Activated CD8-positive, alpha-beta memory T cell treated with anti-CD3 and anti-CD28 coated beads, Interleukin-2, amount 50 U/mL, for 1 hour (primary cell): ENCODE measurements around the gene P2RY12.

Experiments used
- DNase-seq: peaks from one replicate; pipeline ENCODE4 v3.0.0-alpha.2; 2020; ENCODE audit errors: extremely low read depth

The P2RY12 gene

DNA sequence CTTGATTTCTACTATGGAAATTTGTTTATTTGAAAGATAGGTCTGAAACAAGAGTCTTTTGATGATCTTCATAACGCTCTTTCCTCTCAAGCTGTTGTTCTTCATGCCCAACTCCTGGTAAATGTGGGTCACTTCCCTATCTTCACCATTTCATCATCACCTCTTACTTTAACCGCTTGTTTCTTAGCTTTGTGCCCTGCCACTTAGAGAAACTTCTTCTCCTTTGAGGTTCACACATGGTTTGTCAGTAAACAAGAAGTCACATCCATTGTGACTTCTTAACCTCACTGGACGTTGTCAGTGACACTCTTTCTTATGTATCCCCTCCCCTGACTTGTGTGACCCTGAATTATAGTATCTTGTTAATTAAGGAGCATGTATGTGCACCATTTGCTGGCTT, 38.3 kb downstream of the P2RY12 start:
- no peak for DNase-seq

GRCh38 chr3:151345859-151346258, 38.7 kb downstream of the P2RY12 start:
- DNase-seq: no peak

GRCh38 chr3:151331696-151332095, 52.9 kb downstream of the P2RY12 start:
- DNase-seq: no peak

DNA sequence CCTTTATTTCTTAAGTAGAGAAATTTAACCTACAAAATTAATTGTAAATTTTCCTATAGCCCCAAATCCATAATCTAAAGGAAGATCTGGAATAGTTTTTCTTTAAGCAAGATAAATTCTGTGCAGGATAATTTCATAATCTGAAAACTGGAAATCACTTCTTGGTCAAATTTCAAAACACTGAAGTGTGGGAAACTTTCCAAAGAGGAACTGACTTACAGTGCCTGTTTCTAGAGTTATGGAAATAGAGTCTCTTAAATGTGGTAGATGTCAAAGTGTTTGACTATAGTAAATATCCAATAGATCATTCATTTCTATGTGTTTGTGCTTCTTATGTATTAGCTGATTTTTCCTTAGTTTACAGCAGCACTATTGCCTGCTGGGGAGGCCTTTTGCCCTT, 53.7 kb downstream of the P2RY12 start:
- DNase-seq: no peak

DNA sequence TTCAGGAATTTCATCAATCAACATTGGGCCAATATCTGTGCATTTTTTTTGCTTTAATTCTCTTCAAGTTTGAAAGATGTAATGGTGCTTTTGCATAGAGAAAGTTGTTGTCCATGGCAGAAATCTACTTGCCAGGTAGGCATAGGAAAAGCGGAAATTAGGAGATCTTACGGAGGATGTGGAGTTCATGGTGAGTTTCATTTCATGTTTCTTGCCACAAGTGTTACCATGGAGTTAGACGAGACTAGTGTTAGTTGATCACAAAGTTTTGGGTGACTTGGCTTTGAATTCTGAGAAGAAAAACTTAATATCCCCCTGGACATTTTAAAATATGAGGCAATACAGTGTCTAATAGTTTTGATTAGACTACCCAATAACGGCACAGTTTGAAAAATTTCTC, 54.2 kb downstream of the P2RY12 start:
- DNase-seq: no peak

DNA sequence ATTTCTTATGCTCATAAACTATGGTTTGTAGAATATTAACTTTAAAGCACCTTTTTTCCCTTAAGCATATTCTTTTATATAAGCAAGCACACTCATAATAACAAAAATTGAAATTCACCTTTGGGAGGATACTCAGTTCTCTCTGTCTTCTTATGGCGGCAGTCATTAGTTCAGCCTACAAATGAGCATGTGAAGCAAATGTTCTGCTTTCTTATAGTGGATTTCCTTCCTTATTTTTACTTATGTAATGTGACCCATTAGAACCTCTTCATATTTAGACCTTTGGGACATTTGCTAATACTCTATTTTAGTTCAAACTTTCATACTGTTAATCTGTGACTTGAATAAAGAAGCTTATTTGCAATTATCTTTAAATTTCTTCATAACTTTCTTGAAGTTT, 55.2 kb downstream of the P2RY12 start, which contains the start of gene P2RY13:
P2RY13 (minus strand) TSS at position 187 of the 400 bp plus-strand sequence; CDS start at position 166, 21 bp downstream.
- no peak for DNase-seq

GRCh38 chr3:151328298-151328995, 56.1 kb downstream of the P2RY12 start:
- DNase-seq: no peak

DNA sequence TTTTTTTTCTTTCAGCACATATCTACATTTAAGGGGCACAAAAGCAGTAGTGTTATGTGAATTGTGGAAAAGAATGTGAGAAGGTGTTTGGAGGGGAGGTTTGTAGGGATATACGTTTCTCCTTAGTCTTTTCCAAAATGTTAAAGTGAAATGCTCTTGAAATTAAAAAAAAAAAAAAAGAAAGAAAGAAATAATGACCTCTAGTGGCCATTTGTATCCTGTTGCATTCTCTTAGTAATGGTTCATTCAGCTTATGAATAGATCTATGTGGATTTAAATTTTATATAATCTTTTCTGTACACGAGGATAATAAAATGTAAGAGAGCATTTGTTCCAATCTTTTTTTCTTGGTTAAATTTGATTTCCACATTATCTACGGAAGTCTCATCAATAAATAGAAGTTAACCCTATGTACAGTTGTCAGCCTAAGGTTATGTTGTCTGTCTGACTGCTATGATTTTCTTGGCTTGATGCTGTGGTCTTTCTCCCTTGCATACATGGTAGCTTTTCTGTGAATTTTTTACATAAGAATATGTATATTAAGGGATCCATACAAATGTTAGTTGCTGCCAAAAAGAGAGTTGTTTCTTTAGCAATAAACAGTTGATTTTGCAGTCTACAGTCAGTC, 56.9 kb downstream of the P2RY12 start:
- no peak for DNase-seq

GRCh38 chr3:151322511-151322910, 62.0 kb downstream of the P2RY12 start:
- no peak for DNase-seq

- DNase-seq: no peak
Observed at GRCh38 chr3:151321526-151321925, 63.0 kb downstream of the P2RY12 start.

DNA sequence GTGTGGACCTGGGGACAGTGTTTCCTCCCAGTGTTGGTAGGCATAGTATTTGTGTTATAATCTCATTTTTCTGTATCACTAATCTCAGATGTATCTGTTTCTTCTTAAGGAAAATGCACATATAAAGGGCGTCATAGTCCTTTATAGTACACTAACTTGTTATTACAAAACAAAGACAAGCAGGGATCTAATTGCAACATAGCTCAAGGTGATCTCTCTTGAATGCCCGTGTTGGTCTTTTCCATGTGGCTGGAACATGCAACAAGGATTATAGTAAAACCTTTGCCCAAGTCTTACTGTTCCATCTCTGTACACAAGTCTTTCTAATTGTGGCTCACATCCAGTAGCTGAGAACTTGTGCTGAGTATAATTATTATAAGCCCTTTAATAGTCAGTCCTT, 64.4 kb downstream of the P2RY12 start:
- DNase-seq: no peak

- DNase-seq: no peak
Observed at GRCh38 chr3:151319628-151320027, 64.9 kb downstream of the P2RY12 start.

- DNase-seq: no peak
Observed at GRCh38 chr3:151318991-151319390, 65.6 kb downstream of the P2RY12 start.

DNA sequence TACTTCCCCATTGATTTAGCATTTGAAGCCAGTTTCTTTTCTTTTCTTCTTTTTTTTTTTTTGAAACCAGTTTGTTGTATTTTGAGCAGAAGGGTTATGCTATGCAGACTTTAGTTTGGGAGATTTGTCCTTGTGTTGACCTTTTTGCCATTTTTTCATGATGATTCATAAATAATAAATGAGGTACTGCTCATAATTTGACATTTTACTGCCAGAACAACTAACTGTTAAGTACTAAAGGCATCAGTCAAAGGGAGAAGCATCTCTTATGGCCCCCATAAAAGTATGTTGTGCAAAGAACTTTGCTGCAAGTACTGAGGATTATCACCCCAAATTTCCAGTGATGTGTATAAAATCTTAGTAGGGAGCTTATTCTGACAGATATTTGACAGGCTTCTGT, 66.2 kb downstream of the P2RY12 start:
- no peak for DNase-seq

GRCh38 chr3:151316267-151316991, 68.1 kb downstream of the P2RY12 start, which contains the start of gene GPR87:
Gene GPR87, minus strand, starts transcription at chr3:151316820. Its CDS starts 16,720 bp downstream, at chr3:151300100.
- no peak for DNase-seq

DNA sequence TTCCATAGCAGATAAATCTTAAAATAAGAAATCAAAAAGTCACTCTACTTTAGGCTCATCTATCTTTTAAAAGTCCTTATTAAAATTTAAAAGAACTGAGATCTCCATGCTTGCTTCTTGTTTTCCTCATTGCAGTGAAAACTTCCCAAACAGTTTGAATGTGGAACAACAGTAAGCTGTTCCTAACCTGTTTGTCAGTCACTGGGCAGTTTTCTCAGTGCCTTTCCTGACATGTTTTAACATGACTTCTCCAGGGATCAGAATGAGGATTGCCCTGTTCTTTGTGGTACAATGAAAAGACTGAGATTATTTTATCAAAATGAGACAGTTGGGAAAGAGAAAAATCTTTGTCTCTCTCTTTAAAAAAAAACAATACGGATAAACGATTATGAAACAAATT, 68.7 kb downstream of the P2RY12 start:
- DNase-seq: no peak

DNA sequence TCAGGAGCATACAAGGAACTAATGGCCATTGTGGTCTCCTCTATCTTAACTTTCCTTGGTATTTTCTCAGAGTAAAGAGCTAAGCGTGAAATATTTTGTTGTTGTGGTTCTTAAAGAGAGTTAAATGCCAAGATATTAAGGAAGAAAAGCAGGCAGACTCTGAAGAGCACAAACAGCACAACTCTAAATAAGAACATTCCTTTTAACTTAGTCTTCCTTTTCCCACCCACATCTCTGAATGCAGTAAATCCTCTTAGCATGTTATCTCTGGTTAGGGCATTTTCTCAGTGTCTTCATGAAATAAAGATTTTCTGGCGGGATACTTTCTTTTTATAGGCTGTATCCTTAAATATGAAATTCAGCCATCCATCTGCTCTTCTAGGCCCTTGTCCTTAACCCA, 69.4 kb downstream of the P2RY12 start:
- no peak for DNase-seq

- DNase-seq: no peak
Observed at GRCh38 chr3:151314593-151314992, 70.0 kb downstream of the P2RY12 start.

DNA sequence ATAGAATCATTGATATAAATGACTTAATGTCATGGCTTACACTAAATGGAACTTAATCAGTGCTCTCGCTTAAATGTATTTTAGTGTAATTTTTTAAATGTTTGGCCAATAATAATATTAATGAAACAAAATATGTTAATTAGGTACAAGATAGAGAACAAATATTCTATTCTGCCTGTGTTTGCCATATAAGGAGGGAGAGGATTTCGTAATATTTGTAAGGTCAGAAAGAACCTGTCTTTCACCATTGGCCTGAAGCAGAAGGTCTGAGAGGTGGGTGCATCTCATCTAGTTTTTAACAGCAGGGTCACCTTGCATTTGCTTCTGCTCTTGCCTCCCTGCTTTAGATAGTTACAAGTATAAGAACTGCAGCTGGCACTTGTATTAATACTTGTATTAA, 70.4 kb downstream of the P2RY12 start:
- DNase-seq: no peak

DNA sequence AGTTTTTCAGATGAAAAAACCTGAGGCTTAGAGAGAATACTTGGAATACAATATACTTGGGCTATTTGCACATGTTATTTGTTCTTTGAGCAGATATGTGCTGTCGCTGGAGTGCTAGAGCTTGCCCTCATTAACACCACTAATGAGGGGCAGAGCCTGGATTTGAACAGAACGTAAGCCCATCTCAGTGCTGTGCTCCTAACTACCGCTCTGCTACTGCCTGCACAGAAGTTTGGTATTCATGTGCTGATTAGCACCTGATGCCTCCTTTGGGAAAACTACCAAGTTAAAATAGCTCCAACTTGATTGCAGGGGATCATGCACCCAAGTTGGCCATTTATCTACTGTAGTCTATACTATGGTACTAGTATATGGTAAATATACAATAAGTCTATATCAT, 71.6 kb downstream of the P2RY12 start:
- no peak for DNase-seq

DNA sequence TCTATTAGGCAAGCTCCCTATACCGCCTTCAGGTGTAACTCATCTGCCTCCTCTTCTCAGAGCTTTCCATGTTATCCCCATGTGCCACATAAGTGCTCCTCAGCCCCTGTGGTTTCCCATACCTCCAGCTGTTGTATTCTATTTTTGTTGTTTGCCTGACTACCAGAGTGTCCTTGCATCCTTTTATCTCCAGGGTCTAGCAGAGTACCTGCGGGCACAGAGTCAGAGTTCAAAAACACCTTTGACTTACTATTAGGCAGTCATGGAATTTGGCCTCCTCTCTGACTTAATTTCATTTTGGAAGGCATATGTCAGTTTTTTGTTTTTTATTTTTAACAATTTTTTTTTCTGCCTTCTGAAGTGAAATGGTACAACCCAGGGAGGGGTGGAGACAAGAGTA, 75.0 kb downstream of the P2RY12 start:
- DNase-seq: no peak

DNA sequence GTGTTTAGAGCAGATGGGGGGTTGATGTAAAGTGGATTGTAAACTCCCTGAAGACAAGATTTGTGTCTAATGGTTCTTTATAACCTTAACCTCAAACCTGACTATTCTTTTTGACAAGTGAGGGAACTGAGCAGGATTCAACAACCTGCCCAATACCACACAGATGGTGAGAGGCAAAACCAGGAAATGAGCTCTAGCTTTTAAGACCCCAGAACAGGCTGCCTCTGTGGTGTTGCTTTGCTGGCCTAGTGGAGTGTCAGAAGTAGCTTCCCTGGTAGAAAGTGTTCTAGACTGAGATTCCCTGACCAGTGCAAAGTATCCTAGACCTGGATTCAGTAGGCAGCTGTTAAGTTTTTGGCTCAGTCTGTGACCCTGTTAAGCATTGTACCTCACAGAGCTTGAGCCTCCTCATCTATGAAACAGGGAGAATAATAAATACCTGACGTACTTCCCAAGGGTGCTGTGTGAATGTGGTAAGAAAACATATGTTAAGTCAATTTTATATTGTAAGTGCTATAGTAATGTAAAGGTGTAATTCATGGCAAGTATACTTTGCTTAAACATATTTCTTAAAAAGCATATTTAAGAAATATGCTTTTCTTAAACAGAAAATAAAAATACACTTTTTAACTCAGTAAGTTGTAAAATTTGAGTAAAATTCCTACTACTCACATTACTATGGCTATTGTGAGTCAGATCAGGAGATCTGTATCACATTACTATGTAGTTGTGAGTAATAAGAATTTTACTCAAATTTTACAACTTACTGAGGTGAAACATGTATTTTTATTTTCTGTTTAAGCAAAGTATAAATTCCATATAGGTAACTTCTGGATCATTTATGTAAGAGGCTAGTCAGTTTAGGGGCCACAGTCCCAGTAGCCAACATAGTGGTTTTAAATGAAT, 76.7 kb downstream of the P2RY12 start:
- no peak for DNase-seq
